ENCODE results near the gene TRMT112.

The TRMT112 gene

DNA sequence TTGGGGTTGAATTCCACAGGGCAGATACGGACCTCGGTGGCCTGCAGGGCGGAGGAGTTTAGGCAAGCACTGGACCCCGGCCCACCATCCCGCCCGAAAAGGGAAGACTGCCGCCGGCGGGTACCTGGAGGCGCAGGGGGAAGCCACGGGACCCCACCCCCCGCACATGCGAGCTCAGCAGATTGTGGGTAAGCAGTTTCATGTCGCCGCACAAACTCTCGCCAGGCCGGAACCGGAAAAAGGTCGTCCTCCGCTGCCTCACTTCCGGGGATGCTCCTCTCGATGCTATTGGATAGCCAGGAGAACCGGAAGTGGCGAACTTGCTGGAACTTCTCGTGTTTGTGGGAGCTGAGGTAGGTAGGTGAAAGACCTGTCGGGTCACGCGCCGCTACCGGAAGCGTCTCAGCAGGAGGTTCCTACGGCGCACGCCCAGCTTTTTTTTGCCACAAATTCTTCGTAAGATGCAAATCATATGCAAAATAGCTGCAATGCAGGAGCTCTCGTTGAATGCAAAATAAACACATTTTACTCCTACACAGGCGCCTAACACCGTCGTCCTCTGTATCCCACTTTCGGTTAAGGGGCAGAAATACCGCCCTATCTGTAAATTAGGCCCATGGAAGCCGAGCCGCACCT, at the start of gene TRMT112:
Gene TRMT112, minus strand, starts transcription at position 235 of the 636 bp plus-strand sequence. Its CDS starts 33 bp downstream, at position 202.
- in situ Hi-C loops (cut with MboI; ENCODE audit: low sequenced_read_pairs): no loop called here
- peak; percentile 98 for DNase-seq (ENCODE audit: low spot score in 2 of 2)
- no peaks in the 10 kb centered on the region for H3K27me3 ChIP-seq (ENCODE audit: low read depth)
- peaks cover 56% of the 10 kb centered on the region for H3K36me3 ChIP-seq (replicated peaks)
- no peaks in the 10 kb centered on the region for H3K9me3 ChIP-seq
- H3K4me3 ChIP-seq: peak within 1 kb of the TSS; percentile 91
- peaks cover 13% of the 10 kb centered on the region for H3K4me1 ChIP-seq

- DNase-seq (ENCODE audit: low spot score in 2 of 2): no peak
- peaks cover 32% of the 10 kb centered on the region for H3K36me3 ChIP-seq (replicated peaks)
- in situ Hi-C loops (cut with MboI; ENCODE audit: low sequenced_read_pairs): no loop called here
- no peaks in the 10 kb centered on the region for H3K27me3 ChIP-seq (ENCODE audit: low read depth)
- H3K9me3 ChIP-seq: no peaks in the 10 kb centered on the region
- no peaks in the 10 kb centered on the region for H3K4me1 ChIP-seq
- H3K4me3 ChIP-seq: no peak overlapping the region
Measured at GRCh38 chr11:64366751-64367150, 49.4 kb upstream of the TRMT112 start.

GRCh38 chr11:64364911-64365310, 47.6 kb upstream of the TRMT112 start:
- DNase-seq (ENCODE audit: low spot score in 2 of 2): no peak
- H3K36me3 ChIP-seq (replicated peaks): peaks cover 38% of the 10 kb centered on the region
- H3K27me3 ChIP-seq (ENCODE audit: low read depth): no peaks in the 10 kb centered on the region
- H3K9me3 ChIP-seq: no peaks in the 10 kb centered on the region
- in situ Hi-C loops (cut with MboI; ENCODE audit: low sequenced_read_pairs): no loop called here
- H3K4me3 ChIP-seq: no peak overlapping the region
- no peaks in the 10 kb centered on the region for H3K4me1 ChIP-seq

DNA sequence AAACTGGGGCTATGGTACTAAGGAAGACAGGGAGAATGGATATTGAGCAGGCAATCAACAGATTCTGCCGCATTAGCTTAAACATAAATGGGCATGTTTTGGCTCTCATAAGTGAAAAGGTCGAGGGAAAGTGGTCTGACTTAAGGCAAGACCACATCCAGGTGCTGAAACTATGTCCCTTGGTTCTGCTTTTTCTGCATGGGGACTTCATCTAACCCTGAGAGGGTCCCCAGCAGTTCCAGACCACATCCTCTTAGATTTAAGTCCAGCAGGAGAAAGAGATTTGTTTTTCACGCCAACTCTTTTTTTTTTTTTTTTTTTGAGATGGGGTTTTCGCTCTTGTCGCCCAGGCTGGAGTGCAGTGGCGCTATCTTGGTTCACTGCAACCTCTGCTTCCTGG, 47.1 kb upstream of the TRMT112 start:
- in situ Hi-C loops (cut with MboI; ENCODE audit: low sequenced_read_pairs): no loop called here
- no peaks in the 10 kb centered on the region for H3K9me3 ChIP-seq
- no peaks in the 10 kb centered on the region for H3K27me3 ChIP-seq (ENCODE audit: low read depth)
- H3K4me3 ChIP-seq: no peak overlapping the region
- no peaks in the 10 kb centered on the region for H3K4me1 ChIP-seq
- no peak for DNase-seq (ENCODE audit: low spot score in 2 of 2)
- peaks cover 38% of the 10 kb centered on the region for H3K36me3 ChIP-seq (replicated peaks)

DNA sequence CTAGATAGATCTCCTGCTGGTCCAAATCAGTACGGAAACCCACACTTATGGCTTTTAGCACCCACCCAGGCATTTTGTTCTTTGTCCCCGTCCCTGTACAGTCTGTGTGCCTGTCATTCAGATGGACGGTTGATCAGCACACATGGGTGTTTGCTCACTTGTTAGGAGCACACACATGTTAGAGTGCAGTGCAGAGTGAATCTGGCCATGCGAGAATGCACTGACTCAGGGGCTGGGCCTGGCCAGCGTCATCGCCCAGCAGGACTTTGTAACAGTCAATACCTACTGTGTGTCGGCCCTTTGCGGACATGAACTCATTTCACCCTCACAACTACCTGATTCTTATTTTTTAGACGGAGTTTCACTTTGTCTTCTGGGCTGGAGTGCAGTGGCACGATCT, 45.0 kb upstream of the TRMT112 start:
- Histone ChIP-seq H3K4me1 (peaks cover 9% of the 10 kb centered on the region), H3K4me3 (no peak overlapping the region), H3K9me3 (no peaks in the 10 kb centered on the region), H3K36me3 (replicated peaks) (peaks cover 31% of the 10 kb centered on the region), H3K27me3 (ENCODE audit: low read depth) (no peaks in the 10 kb centered on the region)
- in situ Hi-C loops (cut with MboI; ENCODE audit: low sequenced_read_pairs): no loop called here
- no peak for DNase-seq (ENCODE audit: low spot score in 2 of 2)

- no peak for DNase-seq (ENCODE audit: low spot score in 2 of 2)
- no peak overlapping the region for H3K4me3 ChIP-seq
- no peaks in the 10 kb centered on the region for H3K9me3 ChIP-seq
- H3K27me3 ChIP-seq (ENCODE audit: low read depth): no peaks in the 10 kb centered on the region
- H3K36me3 ChIP-seq (replicated peaks): peaks cover 29% of the 10 kb centered on the region
- peaks cover 9% of the 10 kb centered on the region for H3K4me1 ChIP-seq
- in situ Hi-C loops (cut with MboI; ENCODE audit: low sequenced_read_pairs): no loop called here
Measured at GRCh38 chr11:64361659-64362058, 44.3 kb upstream of the TRMT112 start.

GRCh38 chr11:64360448-64360921, 43.1 kb upstream of the TRMT112 start:
- no peak overlapping the region for H3K4me3 ChIP-seq
- in situ Hi-C loops (cut with MboI; ENCODE audit: low sequenced_read_pairs): no loop called here
- no peaks in the 10 kb centered on the region for H3K27me3 ChIP-seq (ENCODE audit: low read depth)
- no peak for DNase-seq (ENCODE audit: low spot score in 2 of 2)
- peaks cover 9% of the 10 kb centered on the region for H3K4me1 ChIP-seq
- H3K9me3 ChIP-seq: no peaks in the 10 kb centered on the region
- peaks cover 21% of the 10 kb centered on the region for H3K36me3 ChIP-seq (replicated peaks)

DNA sequence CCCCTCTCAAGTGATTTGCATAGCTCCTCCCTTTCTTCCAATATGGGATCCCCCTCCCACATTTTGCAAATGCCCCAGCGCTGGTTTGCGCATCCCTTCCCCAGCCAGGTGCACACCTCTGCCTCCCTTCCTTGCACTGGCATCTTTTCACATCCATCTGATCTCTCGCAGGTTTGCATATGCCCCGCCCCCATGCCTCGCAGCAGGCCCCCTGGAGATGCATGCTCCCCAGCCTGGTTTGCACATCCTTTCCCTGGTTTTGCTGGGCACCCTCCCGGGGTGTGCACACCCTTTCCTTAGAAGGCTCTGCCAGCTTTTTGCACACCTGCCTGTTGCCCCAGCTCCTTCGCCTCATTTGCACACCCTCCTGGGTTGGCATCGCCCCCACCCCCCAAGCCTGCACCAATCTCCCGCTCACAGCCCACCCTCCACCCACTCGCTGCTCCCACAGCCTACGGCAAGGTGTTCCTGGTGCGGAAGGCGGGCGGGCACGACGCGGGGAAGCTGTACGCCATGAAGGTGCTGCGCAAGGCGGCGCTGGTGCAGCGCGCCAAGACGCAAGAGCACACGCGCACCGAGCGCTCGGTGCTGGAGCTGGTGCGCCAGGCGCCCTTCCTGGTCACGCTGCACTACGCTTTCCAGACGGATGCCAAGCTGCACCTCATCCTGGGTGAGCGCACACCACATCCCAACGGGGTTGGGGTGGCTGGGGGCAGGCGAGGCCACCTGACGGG, 42.5 kb upstream of the TRMT112 start:
- peaks cover 11% of the 10 kb centered on the region for H3K4me1 ChIP-seq
- H3K27me3 ChIP-seq (ENCODE audit: low read depth): no peaks in the 10 kb centered on the region
- in situ Hi-C loops (cut with MboI; ENCODE audit: low sequenced_read_pairs): no loop called here
- H3K36me3 ChIP-seq (replicated peaks): peaks cover 15% of the 10 kb centered on the region
- DNase-seq (ENCODE audit: low spot score in 2 of 2): peak in 1 of 2 experiments; percentile 46
- no peaks in the 10 kb centered on the region for H3K9me3 ChIP-seq
- peak overlapping the region; percentile 61 for H3K4me3 ChIP-seq

DNA sequence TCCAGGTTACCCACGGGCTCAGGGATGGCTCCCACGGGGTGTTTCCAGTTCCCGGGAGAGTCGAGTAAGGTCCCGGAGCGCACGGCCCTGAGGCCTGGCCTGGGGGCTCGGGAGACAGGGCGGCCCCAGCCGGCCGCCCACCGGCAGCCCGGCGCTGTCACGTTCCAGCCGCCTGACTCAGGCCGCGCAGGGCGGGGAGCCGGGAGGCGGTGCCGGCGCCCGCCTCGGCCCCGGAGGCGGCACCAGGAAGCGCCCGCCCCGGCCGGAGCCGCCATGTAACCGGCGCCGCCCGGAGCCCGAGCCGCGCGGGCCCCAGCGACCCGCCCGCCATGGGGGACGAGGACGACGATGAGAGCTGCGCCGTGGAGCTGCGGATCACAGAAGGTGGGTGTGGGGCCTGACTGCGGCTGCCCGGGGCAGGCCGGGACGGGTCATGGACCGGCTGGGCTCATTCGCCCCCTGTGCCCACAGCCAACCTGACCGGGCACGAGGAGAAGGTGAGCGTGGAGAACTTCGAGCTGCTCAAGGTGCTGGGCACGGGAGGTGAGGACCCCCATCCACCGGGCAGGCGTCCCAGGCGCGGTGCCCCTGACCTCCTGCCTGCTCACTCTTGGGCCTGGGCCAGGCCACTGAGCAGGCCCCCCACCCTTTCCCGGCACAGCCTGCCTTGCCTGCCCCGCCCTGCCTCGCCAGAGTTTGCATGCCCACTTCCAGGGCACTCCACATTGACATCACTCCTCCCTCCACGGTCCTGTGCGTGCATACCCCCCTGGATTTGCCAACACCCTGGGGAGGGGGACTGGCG, 41.8 kb upstream of the TRMT112 start, which contains the start of gene RPS6KA4:
Gene RPS6KA4, plus strand, starts transcription at position 256 of the 805 bp plus-strand sequence. Its CDS starts 74 bp downstream, at position 330.
- DNase-seq (ENCODE audit: low spot score in 2 of 2): peak; percentile 31 to 63
- Histone ChIP-seq H3K36me3 (replicated peaks) (peaks cover 15% of the 10 kb centered on the region), H3K9me3 (no peaks in the 10 kb centered on the region), H3K4me1 (peaks cover 11% of the 10 kb centered on the region), H3K27me3 (ENCODE audit: low read depth) (no peaks in the 10 kb centered on the region), H3K4me3 (peak within 1 kb of the TSS; percentile 61)
- in situ Hi-C loops (cut with MboI; ENCODE audit: low sequenced_read_pairs): no loop called here

DNA sequence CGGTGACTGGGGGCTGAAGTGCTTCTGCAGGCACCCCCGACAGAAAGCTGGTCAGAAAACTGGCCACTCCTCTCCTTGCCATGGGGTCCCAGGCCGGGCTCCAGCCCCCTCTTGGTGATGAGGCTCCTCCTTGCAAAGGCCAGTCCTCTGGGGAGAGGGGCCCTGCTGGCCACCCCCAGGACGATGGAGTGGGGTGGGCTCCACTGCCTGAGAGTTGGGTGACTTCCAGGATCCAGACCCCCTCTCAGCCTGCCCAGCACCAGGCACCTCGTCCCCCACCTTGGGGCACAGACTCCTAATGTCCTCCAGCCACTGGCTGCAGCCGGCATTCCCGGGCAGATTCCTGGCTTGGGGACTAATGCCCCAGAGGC, 41.2 kb upstream of the TRMT112 start:
- Histone ChIP-seq H3K9me3 (no peaks in the 10 kb centered on the region), H3K4me1 (peaks cover 11% of the 10 kb centered on the region), H3K27me3 (ENCODE audit: low read depth) (no peaks in the 10 kb centered on the region), H3K4me3 (peak overlapping the region; percentile 61), H3K36me3 (replicated peaks) (peaks cover 15% of the 10 kb centered on the region)
- no peak for DNase-seq (ENCODE audit: low spot score in 2 of 2)
- in situ Hi-C loops (cut with MboI; ENCODE audit: low sequenced_read_pairs): no loop called here

DNA sequence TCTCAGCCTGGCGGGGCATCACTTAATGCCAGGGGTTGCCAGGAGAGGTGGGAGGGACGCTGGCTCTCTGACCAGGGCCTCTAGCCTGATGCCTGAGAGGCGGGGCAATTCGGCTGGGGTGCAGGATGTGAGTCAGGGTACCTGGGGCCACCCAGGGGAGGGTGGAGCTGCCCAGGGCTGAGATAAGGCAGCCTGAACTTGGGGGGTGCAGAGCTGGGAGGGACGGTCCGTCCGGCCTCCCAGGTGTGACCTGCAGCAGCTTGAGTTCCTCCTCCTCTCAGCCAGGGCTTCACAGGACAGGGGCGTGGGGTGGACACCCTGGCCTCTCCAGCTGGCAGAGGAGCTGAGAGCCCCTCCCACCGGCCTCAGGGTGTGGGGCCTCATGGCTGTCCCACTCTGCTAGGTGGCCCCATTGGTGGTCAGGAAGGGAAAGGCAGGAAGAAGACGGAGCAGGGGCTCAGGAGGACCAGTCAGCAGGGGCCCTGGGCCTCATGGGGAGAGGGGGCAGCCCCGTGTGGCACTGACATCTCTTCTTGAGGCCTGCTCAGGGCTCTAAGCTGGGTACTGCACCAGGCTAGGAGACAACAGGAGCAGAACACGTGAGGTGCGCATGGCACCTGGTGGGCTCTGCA, 40.7 kb upstream of the TRMT112 start:
- Histone ChIP-seq H3K9me3 (no peaks in the 10 kb centered on the region), H3K4me1 (peaks cover 11% of the 10 kb centered on the region), H3K36me3 (replicated peaks) (peaks cover 15% of the 10 kb centered on the region), H3K27me3 (ENCODE audit: low read depth) (no peaks in the 10 kb centered on the region), H3K4me3 (peak overlapping the region; percentile 61)
- in situ Hi-C loops (cut with MboI; ENCODE audit: low sequenced_read_pairs): no loop called here
- DNase-seq (ENCODE audit: low spot score in 2 of 2): no peak

DNA sequence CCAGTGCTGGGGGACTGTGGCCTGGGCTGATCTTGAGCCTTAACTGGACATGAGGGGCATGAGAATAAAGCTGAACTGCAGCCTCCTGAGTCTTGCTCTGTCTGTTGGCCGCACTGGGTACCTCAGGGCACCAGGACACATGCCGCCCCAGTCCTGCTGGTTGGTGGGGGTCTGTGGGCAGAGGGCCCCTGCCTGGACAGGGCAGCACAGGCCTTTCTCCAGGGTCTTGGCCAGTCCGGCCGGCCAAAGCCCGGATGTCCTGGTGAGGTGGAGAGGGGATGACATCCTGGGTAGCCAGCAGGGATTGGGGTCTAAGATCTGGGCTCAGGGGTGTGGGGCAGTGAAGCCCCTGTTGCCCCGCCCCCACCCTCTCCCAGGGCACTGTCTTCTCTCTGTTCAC, 40.1 kb upstream of the TRMT112 start:
- DNase-seq (ENCODE audit: low spot score in 2 of 2): no peak
- no peaks in the 10 kb centered on the region for H3K27me3 ChIP-seq (ENCODE audit: low read depth)
- in situ Hi-C loops (cut with MboI; ENCODE audit: low sequenced_read_pairs): no loop called here
- H3K4me1 ChIP-seq: peaks cover 11% of the 10 kb centered on the region
- peaks cover 11% of the 10 kb centered on the region for H3K36me3 ChIP-seq (replicated peaks)
- H3K9me3 ChIP-seq: no peaks in the 10 kb centered on the region
- H3K4me3 ChIP-seq: no peak overlapping the region
